Adrenal gland (tissue), 12 donors: ENCODE data around the gene ZNF136. TPM values are rescaled to one million over a fixed set of nuclear protein-coding genes. Genes with fewer than 3 reads are reported as not detected.

ENCODE experiments used
- DNase-seq, 7 donors: peaks; one replicate each; pipeline ENCODE4 v3.0.0-alpha.2; 2019 to 2020
- H3K27ac ChIP-seq, 5 donors: fragments of 200-600 bp; sonication (generic) in 4 of 5; 1 replicate in 3 of 5; 2 replicates in 2 of 5; pipeline versions ENCODE4 v1.5.1 to v1.8.0; 2016 to 2020; ENCODE audit warnings: mild to moderate bottlenecking in 1 of 5
- H3K27me3 ChIP-seq: fragments of 200-600 bp; 2 replicates; pipeline ENCODE4 v1.8.0; 2021
- H3K36me3 ChIP-seq, 2 donors: fragments of 200-600 bp; replicated peaks in 1 of 2; 1 replicate in 1 of 2; 2 replicates in 1 of 2; pipeline versions ENCODE4 v1.5.1 to v1.8.0; 2018 to 2022
- H3K4me1 ChIP-seq, 2 donors: fragments of 200-600 bp; replicated peaks in 1 of 2; 1 replicate in 1 of 2; 2 replicates in 1 of 2; pipeline versions ENCODE4 v1.5.1 to v1.8.0; 2018 to 2021
- H3K4me3 ChIP-seq, 4 donors: fragments of 200-600 bp; sonication (generic) in 3 of 4; one replicate each; pipeline ENCODE4 v1.5.1; 2016 to 2018
- H3K9me3 ChIP-seq, 3 donors: fragments of 200-600 bp; sonication (generic) in 1 of 3; replicated peaks in 1 of 3; 1 replicate in 2 of 3; 2 replicates in 1 of 3; pipeline versions ENCODE4 v1.5.1 to v1.8.0; 2016 to 2021
- CTCF ChIP-seq, 6 experiments: fragments of 450-650 bp in 4 of 6; fragments of 200-600 bp in 2 of 6; sonication (generic) in 1 of 6; IDR thresholded peaks; 1 replicate in 5 of 6; 2 replicates in 1 of 6; pipeline versions ENCODE4 v1.5.1 to v1.8.0; 2016 to 2021; ENCODE audit warnings: antibody characterized with exemption in 6 of 6, mild to moderate bottlenecking in 2 of 6, moderate library complexity in 1 of 6
- POLR2A ChIP-seq, 2 donors: fragments of 450-650 bp; IDR thresholded peaks; one replicate each; pipeline ENCODE4 v1.6.1; 2017; ENCODE audit warnings: antibody characterized with exemption in 2 of 2, mild to moderate bottlenecking in 2 of 2, moderate library complexity in 1 of 2
- WGBS, 4 donors: extraction: QIAGEN DNeasy Blood & Tissue Kit in 2 of 4; methylation state at CpG; one replicate each; pipeline versions ENCODE4 v1.1.5 to v1.1.7; 2013 to 2017; 5-methylcytosine and 5-hydroxymethylcytosine counted together
- intact Hi-C, 2 donors: fragments of 100-400 bp; cut with DNase I; formaldehyde crosslinking; loops; one replicate each; pipeline versions ENCODE4 v1.14.1 to v1.15.0; 2022 to 2023
- polyA plus RNA-seq, 3 donors: library from polyadenylated mRNA; stranded (reverse); fragments of 200-250 nt in 2 of 3; fragments of 350-450 nt in 1 of 3; fragmentation: Illumina TruSeq in 1 of 3; extraction: RNeasy Lipid Tissue Mini Kit (QIAGEN cat#74804) in 1 of 3; gene quantifications; one replicate each; pipeline ENCODE4 v1.2.3, GENCODE V29; 2013 to 2014
- total RNA-seq, 9 donors: library from RNA; depleted of rRNA in 4 of 9; stranded (reverse); fragments of >200 nt in 4 of 9; fragments of 120-200 nt in 1 of 9; fragmentation: NEBNext Ultra II Directional in 1 of 9; extraction: Animal tissue kit (Norgen Biotek cat#: 25700) in 1 of 9; gene quantifications; one replicate each; pipeline versions ENCODE4 v1.1.0 to v1.2.4, GENCODE V29; 2013 to 2023
- donor health status: healthy with polysubstance abuse.
- donor health status: Bipolar disorder and iron deficiency.
- donor health status: DM: yes; HTN: yes; CAD: no.
- donor health status: DM: no; HTN: no; CAD: no.
- donor health status: DM: no; HTN: no; CAD: no.
- donor health status: DM: yes; HTN: yes; CAD: no.

Gene ZNF136
- total and polyA plus RNA-seq, 12 donors: 5.1 to 19.8 (median 11.0) TPM

GRCh38 chr19:12162513-12162881 lies 399 bp upstream of the ZNF136 start:
- no peak for DNase-seq
- H3K36me3 ChIP-seq: no peaks in the 10 kb centered on the region
- no peaks in the 10 kb centered on the region for H3K9me3 ChIP-seq
- H3K27ac ChIP-seq: peak overlapping the region in 3 of 5 donors; percentile 92 to 98 (median 93)
- 11 to 14% (median 13%) methylated on average over 8 of the region's 8 CpGs for WGBS, 4 donors
- no peak for TF ChIP-seq POLR2A (IDR thresholded peaks at IDR 0.05)
- no peak for TF ChIP-seq CTCF (IDR thresholded peaks at IDR 0.05)
- no peaks in the 10 kb centered on the region for H3K27me3 ChIP-seq
- intact Hi-C loops: loop anchor here in 1 of 2 donors (5.0 kb wide), 1 partner anchor 135 kb away; no protein-coding TSS in a partner anchor
- H3K4me3 ChIP-seq: peak overlapping the region in 2 of 4 donors; percentile 75 to 94
- peaks cover 13 to 32% of the 10 kb centered on the region in 2 donors for H3K4me1 ChIP-seq

GRCh38 chr19:12163826-12164225 lies 930 bp downstream of the ZNF136 start:
- TF ChIP-seq CTCF (IDR thresholded peaks at IDR 0.05) (no peak), POLR2A (IDR thresholded peaks at IDR 0.05) (no peak)
- no peaks in the 10 kb centered on the region for H3K27me3 ChIP-seq
- peak overlapping the region in 2 of 4 donors; percentile 75 to 94 for H3K4me3 ChIP-seq
- whole genome bisulfite sequencing, 4 donors: 1 to 10% (median 9%) methylated on average over 2 of the region's 2 CpGs
- no peaks in the 10 kb centered on the region for H3K9me3 ChIP-seq
- peaks cover 13 to 32% of the 10 kb centered on the region in 2 donors for H3K4me1 ChIP-seq
- peaks cover 0 to 5% of the 10 kb centered on the region in 2 donors for H3K36me3 ChIP-seq
- intact Hi-C loops: loop anchor here in 1 of 2 donors (5.0 kb wide), 1 partner anchor 133 kb away; no protein-coding TSS in a partner anchor
- DNase-seq: peak in 2 of 7 donors; percentile 21 to 31
- H3K27ac ChIP-seq: peak overlapping the region; percentile 88 to 98 (median 92)

- H3K9me3 ChIP-seq: no peaks in the 10 kb centered on the region
- TF ChIP-seq CTCF (IDR thresholded peaks at IDR 0.05) (no peak), POLR2A (IDR thresholded peaks at IDR 0.05) (no peak)
- no peak overlapping the region for H3K4me3 ChIP-seq
- H3K36me3 ChIP-seq: peaks cover 0 to 15% of the 10 kb centered on the region in 2 donors
- peaks cover 13 to 32% of the 10 kb centered on the region in 2 donors for H3K4me1 ChIP-seq
- peak overlapping the region in 1 of 5 donors; percentile 15 for H3K27ac ChIP-seq
- intact Hi-C loops: no loop called here
- H3K27me3 ChIP-seq: no peaks in the 10 kb centered on the region
- 39 to 62% (median 46%) methylated on average over 1 of the region's 1 CpG for WGBS, 4 donors
- no peak for DNase-seq
These were observed 3.7 kb downstream of the ZNF136 start for GRCh38 chr19:12166626-12167025.

- intact Hi-C loops: no loop called here
- Histone ChIP-seq H3K9me3 (peaks cover 0 to 13% (median 0%) of the 10 kb centered on the region in 3 donors), H3K4me3 (no peak overlapping the region), H3K27me3 (no peaks in the 10 kb centered on the region), H3K36me3 (no peaks in the 10 kb centered on the region), H3K27ac (no peak overlapping the region), H3K4me1 (no peaks in the 10 kb centered on the region)
- TF ChIP-seq POLR2A (IDR thresholded peaks at IDR 0.05): no peak
- no peak for TF ChIP-seq CTCF (IDR thresholded peaks at IDR 0.05)
- WGBS, 4 donors: 94 to 98% (median 96%) methylated on average over 3 of the region's 3 CpGs
- DNase-seq: no peak
These were observed 17.5 kb downstream of the ZNF136 start for GRCh38 chr19:12180377-12180776.
